ENCODE results near the gene ARID1B. TPM values are rescaled to one million over a fixed set of nuclear protein-coding genes. Genes with fewer than 3 reads are reported as not detected.

The ARID1B gene
- total RNA-seq, 1 donor from 2014 or later = 97.2 TPM

GRCh38 chr6:157077251-157077650, 300.1 kb downstream of the ARID1B start:
- Mint-ChIP-seq H3K9me3 (no peaks in the 10 kb centered on the region), H3K4me1 (ENCODE audit: unreplicated experiment) (peaks cover 33% of the 10 kb centered on the region), H3K27me3 (no peaks in the 10 kb centered on the region), H3K27ac (no peak overlapping the region), H3K4me3 (no peak overlapping the region), H3K36me3 (peaks cover 16% of the 10 kb centered on the region)
- TF ChIP-seq CTCF (conservative IDR thresholded peaks at IDR 0.05) = no peak
- DNase-seq (ENCODE audit: extremely low spot score, unreplicated experiment) = no peak

DNA sequence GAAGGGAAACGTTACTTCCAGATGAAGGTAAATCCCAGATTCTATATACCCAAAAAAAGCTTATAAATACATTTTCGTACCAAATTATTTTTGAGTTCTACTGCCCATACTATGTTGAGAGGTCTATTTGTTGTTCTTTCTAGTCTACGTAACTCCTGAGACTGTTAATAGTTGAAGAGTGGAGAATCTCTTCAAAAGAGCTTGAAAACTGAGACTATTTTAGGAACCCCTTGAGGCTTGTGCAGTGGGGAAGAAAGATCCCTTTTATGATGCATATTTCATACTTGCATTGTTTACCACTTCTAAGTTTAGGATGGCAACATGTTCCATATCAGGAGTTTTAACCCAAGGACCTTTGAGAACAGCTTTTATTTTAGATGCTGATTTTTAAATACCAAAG, 301.1 kb downstream of the ARID1B start:
- TF ChIP-seq CTCF (conservative IDR thresholded peaks at IDR 0.05) = no peak
- H3K9me3 Mint-ChIP-seq = no peaks in the 10 kb centered on the region
- peaks cover 16% of the 10 kb centered on the region for H3K36me3 Mint-ChIP-seq
- no peak for DNase-seq (ENCODE audit: extremely low spot score, unreplicated experiment)
- H3K27ac Mint-ChIP-seq = no peak overlapping the region
- H3K4me1 Mint-ChIP-seq (ENCODE audit: unreplicated experiment) = peaks cover 42% of the 10 kb centered on the region
- H3K27me3 Mint-ChIP-seq = no peaks in the 10 kb centered on the region
- H3K4me3 Mint-ChIP-seq = no peak overlapping the region

DNA sequence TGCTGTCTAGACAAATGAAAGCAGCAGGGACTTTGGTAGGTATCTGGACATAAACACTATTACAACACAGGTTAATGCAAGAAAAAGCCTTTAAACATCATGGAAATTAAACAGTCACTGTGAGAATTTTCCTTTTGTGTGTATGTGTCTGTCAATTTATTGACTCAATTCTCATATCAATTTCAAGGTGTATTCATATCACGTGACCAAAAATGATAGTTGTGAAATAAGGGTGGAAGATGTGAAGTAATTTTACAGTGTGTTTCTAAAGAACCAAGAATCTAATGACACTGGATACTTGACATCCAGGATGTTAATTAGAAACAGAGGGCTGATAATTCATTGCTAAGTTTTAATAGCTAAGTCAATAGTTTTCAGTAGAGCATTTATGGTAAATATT, 302.1 kb downstream of the ARID1B start:
- peaks cover 10% of the 10 kb centered on the region for H3K36me3 Mint-ChIP-seq
- DNase-seq (ENCODE audit: extremely low spot score, unreplicated experiment) = no peak
- no peaks in the 10 kb centered on the region for H3K9me3 Mint-ChIP-seq
- no peak for TF ChIP-seq CTCF (conservative IDR thresholded peaks at IDR 0.05)
- H3K4me3 Mint-ChIP-seq = no peak overlapping the region
- H3K27me3 Mint-ChIP-seq = no peaks in the 10 kb centered on the region
- peaks cover 44% of the 10 kb centered on the region for H3K4me1 Mint-ChIP-seq (ENCODE audit: unreplicated experiment)
- H3K27ac Mint-ChIP-seq = no peak overlapping the region

- no peak for TF ChIP-seq CTCF (conservative IDR thresholded peaks at IDR 0.05)
- DNase-seq (ENCODE audit: extremely low spot score, unreplicated experiment) = no peak
- H3K4me3 Mint-ChIP-seq = no peak overlapping the region
- H3K27ac Mint-ChIP-seq = no peak overlapping the region
- peaks cover 41% of the 10 kb centered on the region for H3K4me1 Mint-ChIP-seq (ENCODE audit: unreplicated experiment)
- H3K36me3 Mint-ChIP-seq = peaks cover 10% of the 10 kb centered on the region
- no peaks in the 10 kb centered on the region for H3K9me3 Mint-ChIP-seq
- H3K27me3 Mint-ChIP-seq = no peaks in the 10 kb centered on the region
Measured at GRCh38 chr6:157079771-157080170, 302.6 kb downstream of the ARID1B start.

DNA sequence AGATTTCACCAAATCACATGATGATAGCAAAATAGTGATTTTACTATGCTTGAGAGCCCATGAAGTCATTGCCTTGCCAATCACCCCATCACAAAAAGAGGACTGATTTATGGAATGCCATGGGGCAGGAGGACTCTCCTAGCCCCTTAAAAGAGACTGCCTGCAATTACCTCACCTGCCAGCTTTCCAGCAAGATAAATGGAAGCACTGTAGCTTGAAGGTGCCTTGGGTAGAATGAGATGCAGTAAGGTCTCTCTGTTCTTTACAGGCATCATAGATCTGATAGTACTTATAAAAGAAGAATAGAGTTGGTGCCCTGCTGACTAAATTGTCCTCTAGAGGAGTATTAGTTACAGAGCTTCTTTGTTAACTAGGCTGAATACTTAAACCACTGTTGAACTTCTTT, 303.8 kb downstream of the ARID1B start:
- TF ChIP-seq CTCF (conservative IDR thresholded peaks at IDR 0.05) = no peak
- DNase-seq (ENCODE audit: extremely low spot score, unreplicated experiment) = no peak
- H3K27me3 Mint-ChIP-seq = no peaks in the 10 kb centered on the region
- H3K36me3 Mint-ChIP-seq = peaks cover 10% of the 10 kb centered on the region
- H3K4me3 Mint-ChIP-seq = no peak overlapping the region
- H3K9me3 Mint-ChIP-seq = no peaks in the 10 kb centered on the region
- peaks cover 35% of the 10 kb centered on the region for H3K4me1 Mint-ChIP-seq (ENCODE audit: unreplicated experiment)
- H3K27ac Mint-ChIP-seq = no peak overlapping the region

DNA sequence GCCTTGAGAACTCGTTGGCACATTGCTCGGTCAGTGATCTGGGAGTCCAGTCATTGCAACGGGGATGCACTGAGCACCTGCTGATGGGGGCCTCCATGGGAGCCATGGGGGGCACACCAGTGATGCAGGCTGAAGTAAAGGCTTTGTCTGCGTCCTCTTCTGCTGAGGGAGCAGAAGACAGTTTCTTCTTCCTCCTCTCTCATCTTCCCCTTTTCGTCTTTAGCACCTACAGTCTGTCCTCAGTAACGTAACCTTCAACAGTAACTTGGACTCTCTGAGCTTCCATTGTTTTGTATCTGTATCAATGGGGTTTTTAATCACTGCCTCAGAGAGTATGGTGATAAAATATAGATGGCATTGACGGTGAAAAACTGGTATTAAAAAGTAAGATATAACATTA, 306.2 kb downstream of the ARID1B start:
- H3K27ac Mint-ChIP-seq = no peak overlapping the region
- peaks cover 29% of the 10 kb centered on the region for H3K4me1 Mint-ChIP-seq (ENCODE audit: unreplicated experiment)
- TF ChIP-seq CTCF (conservative IDR thresholded peaks at IDR 0.05) = no peak
- peaks cover 17% of the 10 kb centered on the region for H3K36me3 Mint-ChIP-seq
- H3K4me3 Mint-ChIP-seq = no peak overlapping the region
- H3K9me3 Mint-ChIP-seq = no peaks in the 10 kb centered on the region
- DNase-seq (ENCODE audit: extremely low spot score, unreplicated experiment) = no peak
- H3K27me3 Mint-ChIP-seq = no peaks in the 10 kb centered on the region
